ENCODE measurements around the gene SLC4A5.
A peak's percentile ranks its signal among the peaks of the same experiment; 100 is the strongest.
"Not testable (repeated sequence)": the region's sequence is repeated elsewhere in the genome, so short reads cannot be mapped to it uniquely, and the experiment has no call there.

SLC4A5 gene

GRCh38 chr2:74227646-74228045, 115.6 kb downstream of the SLC4A5 start:
- DNase-seq = no peak

- no peak for DNase-seq
These were observed 116.5 kb downstream of the SLC4A5 start for GRCh38 chr2:74226648-74227213.

GRCh38 chr2:74225698-74226459, 117.3 kb downstream of the SLC4A5 start:
- DNase-seq = no peak

- DNase-seq = no peak
These were observed 119.1 kb downstream of the SLC4A5 start for GRCh38 chr2:74223941-74224770.

GRCh38 chr2:74222300-74222650, 120.9 kb downstream of the SLC4A5 start:
- DNase-seq = no peak

GRCh38 chr2:74221604-74222299, 121.5 kb downstream of the SLC4A5 start:
- no peak for DNase-seq

- no peak for DNase-seq
These were observed 122.1 kb downstream of the SLC4A5 start for GRCh38 chr2:74221091-74221490.

- no peak for DNase-seq
These were observed 123.2 kb downstream of the SLC4A5 start for GRCh38 chr2:74219846-74220486.

- DNase-seq = no peak
These were observed 126.6 kb downstream of the SLC4A5 start for GRCh38 chr2:74216642-74217041.

- not testable (repeated sequence) for DNase-seq
These were observed 127.4 kb downstream of the SLC4A5 start for GRCh38 chr2:74215771-74216170.

- DNase-seq = no peak
These were observed 130.4 kb downstream of the SLC4A5 start for GRCh38 chr2:74212702-74213410.

- peak; percentile 47 for DNase-seq
These were observed 137.0 kb downstream of the SLC4A5 start for GRCh38 chr2:74206180-74206688.

GRCh38 chr2:74205596-74205995, 137.6 kb downstream of the SLC4A5 start:
- no peak for DNase-seq

GRCh38 chr2:74205113-74205512, 138.1 kb downstream of the SLC4A5 start:
- no peak for DNase-seq

- DNase-seq = no peak
These were observed 138.8 kb downstream of the SLC4A5 start for GRCh38 chr2:74204436-74204835.

GRCh38 chr2:74201596-74201995, 141.6 kb downstream of the SLC4A5 start:
- peak; percentile 83 for DNase-seq

- DNase-seq = no peak
These were observed 142.0 kb downstream of the SLC4A5 start for GRCh38 chr2:74201196-74201595.

GRCh38 chr2:74199871-74200305, 143.3 kb downstream of the SLC4A5 start:
- DNase-seq = no peak

- no peak for DNase-seq
These were observed 143.9 kb downstream of the SLC4A5 start for GRCh38 chr2:74199275-74199701.

GRCh38 chr2:74198461-74199274, 144.5 kb downstream of the SLC4A5 start, which contains the start of gene MTHFD2:
TSS of gene MTHFD2 (plus strand) at chr2:74198615. CDS start at chr2:74198642, 27 bp downstream.
- DNase-seq = peak; percentile 99

GRCh38 chr2:74198023-74198460, 145.2 kb downstream of the SLC4A5 start:
- no peak for DNase-seq
